Measurements from ENCODE around the gene KCNH8.

KCNH8 gene

GRCh38 chr3:19543212-19543841 lies 395.0 kb downstream of the KCNH8 start:
- ATAC-seq = no peak
- no peak for TF ChIP-seq OSR1 (CRISPR knock-in tag; IDR thresholded peaks at IDR 0.05)
- TF ChIP-seq ZC3H10 (CRISPR knock-in tag; IDR thresholded peaks at IDR 0.05) = no peak
- TF ChIP-seq ZNF565 (CRISPR knock-in tag; conservative IDR thresholded peaks at IDR 0.05; ENCODE audit: low read depth) = no peak
- no peak for TF ChIP-seq ZNF70 (CRISPR knock-in tag; IDR thresholded peaks at IDR 0.05)
- no peak for TF ChIP-seq TSHZ2 (CRISPR knock-in tag; IDR thresholded peaks at IDR 0.05)
- no peak for TF ChIP-seq CSDC2 (CRISPR knock-in tag; IDR thresholded peaks at IDR 0.05)
- no peak for TF ChIP-seq BACH2 (CRISPR knock-in tag; IDR thresholded peaks at IDR 0.05; ENCODE audit: borderline replicate concordance)
- TF ChIP-seq TCF4 (CRISPR knock-in tag; IDR thresholded peaks at IDR 0.05; ENCODE audit: borderline replicate concordance) = no peak

GRCh38 chr3:19547665-19548464 lies 399.6 kb downstream of the KCNH8 start:
- TF ChIP-seq TCF4 (CRISPR knock-in tag; IDR thresholded peaks at IDR 0.05; ENCODE audit: borderline replicate concordance) = no peak
- no peak for ATAC-seq

- no peak for ATAC-seq
Observed at GRCh38 chr3:19559724-19560442, 411.6 kb downstream of the KCNH8 start.

GRCh38 chr3:19573644-19574043 lies 425.3 kb downstream of the KCNH8 start:
- no peak for TF ChIP-seq CREB5 (CRISPR knock-in tag; IDR thresholded peaks at IDR 0.05; ENCODE audit: low read depth)
- no peak for TF ChIP-seq POU6F1 (CRISPR knock-in tag; IDR thresholded peaks at IDR 0.05; ENCODE audit: borderline replicate concordance, low read depth)
- TF ChIP-seq ISL1 (CRISPR knock-in tag; IDR thresholded peaks at IDR 0.05) = no peak
- TF ChIP-seq ZNF565 (CRISPR knock-in tag; conservative IDR thresholded peaks at IDR 0.05; ENCODE audit: low read depth) = no peak
- TF ChIP-seq ZNF8 (CRISPR knock-in tag; IDR thresholded peaks at IDR 0.05) = no peak
- no peak for TF ChIP-seq PPARA (CRISPR knock-in tag; IDR thresholded peaks at IDR 0.05; ENCODE audit: borderline replicate concordance)
- TF ChIP-seq ZFP30 (CRISPR knock-in tag; IDR thresholded peaks at IDR 0.05) = no peak
- TF ChIP-seq RARB (CRISPR knock-in tag; IDR thresholded peaks at IDR 0.05) = no peak
- no peak for TF ChIP-seq CSDC2 (CRISPR knock-in tag; IDR thresholded peaks at IDR 0.05)
- TF ChIP-seq TOX (CRISPR knock-in tag; IDR thresholded peaks at IDR 0.05; ENCODE audit: borderline replicate concordance) = no peak
- TF ChIP-seq ZNF70 (CRISPR knock-in tag; IDR thresholded peaks at IDR 0.05) = no peak
- TF ChIP-seq ARNTL (CRISPR knock-in tag; IDR thresholded peaks at IDR 0.05; ENCODE audit: borderline replicate concordance, low read depth) = no peak
- no peak for TF ChIP-seq ZFP3 (CRISPR knock-in tag; IDR thresholded peaks at IDR 0.05)
- TF ChIP-seq TCF4 (CRISPR knock-in tag; IDR thresholded peaks at IDR 0.05; ENCODE audit: borderline replicate concordance) = no peak
- no peak for TF ChIP-seq SNAI2 (CRISPR knock-in tag; IDR thresholded peaks at IDR 0.05)
- TF ChIP-seq OSR1 (CRISPR knock-in tag; IDR thresholded peaks at IDR 0.05) = no peak
- TF ChIP-seq PATZ1 (CRISPR knock-in tag; IDR thresholded peaks at IDR 0.05; ENCODE audit: borderline replicate concordance) = no peak
- TF ChIP-seq ESRRG (CRISPR knock-in tag; IDR thresholded peaks at IDR 0.05) = no peak
- TF ChIP-seq GLIS3 (CRISPR knock-in tag; IDR thresholded peaks at IDR 0.05) = no peak
- no peak for TF ChIP-seq BACH2 (CRISPR knock-in tag; IDR thresholded peaks at IDR 0.05; ENCODE audit: borderline replicate concordance)
- no peak for ATAC-seq

More at GRCh38 chr3:19559724-19560442, 411.6 kb downstream of the KCNH8 start:
- TF ChIP-seq ZNF70 (CRISPR knock-in tag; IDR thresholded peaks at IDR 0.05) = no peak

Measured in SK-N-SH treated with all-trans-retinoic acid at 6 μM for 48 hours (cell line).